ENCODE measurements around the gene ST14. TPM values are rescaled to one million over a fixed set of nuclear protein-coding genes. Genes with fewer than 3 reads are reported as not detected.
"Not testable (repeated sequence)": the region's sequence is repeated elsewhere in the genome, so short reads cannot be mapped to it uniquely, and the experiment has no call there.

Gene ST14
- total RNA-seq, 1 experiment from 2014 or later = 0.30 TPM

GRCh38 chr11:130223291-130223971 lies 63.8 kb downstream of the ST14 start:
- H3K27ac ChIP-seq (ENCODE audit: low read depth, low read length, poor library complexity, severe bottlenecking) = no peak overlapping the region
- H3K4me1 ChIP-seq (ENCODE audit: insufficient read depth, low read length, poor library complexity, severe bottlenecking) = no peaks in the 10 kb centered on the region
- TF ChIP-seq EZH2 (IDR thresholded peaks at IDR 0.05; ENCODE audit: borderline replicate concordance, low read depth, low read length, poor library complexity, severe bottlenecking) = no peak
- TF ChIP-seq CTCF (conservative IDR thresholded peaks at IDR 0.05; ENCODE audit: low read depth, low read length) = no peak
- no TSS peak for BruUV-seq (replicated peaks)
- intact Hi-C loops (cut with micrococcal nuclease; ENCODE audit: unreplicated experiment) = no loop called here
- H3K9me3 ChIP-seq (ENCODE audit: low read depth, low read length, poor library complexity, severe bottlenecking) = no peaks in the 10 kb centered on the region
- POLR2A ChIA-PET (ENCODE audit: low non-redundant PET) = no interaction called here
- no peak overlapping the region for H3K4me3 ChIP-seq (ENCODE audit: low read depth, low read length, poor library complexity, severe bottlenecking)
- CTCF ChIA-PET = no interaction called here
- H3K27me3 ChIP-seq (replicated peaks; ENCODE audit: insufficient read depth, low read depth, low read length, poor library complexity) = no peaks in the 10 kb centered on the region
- DNase-seq (ENCODE audit: low spot score) = no peak
- no peaks in the 10 kb centered on the region for H3K36me3 ChIP-seq (ENCODE audit: insufficient read depth, low read length, poor library complexity, severe bottlenecking)

- no peak overlapping the region for H3K27ac ChIP-seq (ENCODE audit: low read depth, low read length, poor library complexity, severe bottlenecking)
- no peaks in the 10 kb centered on the region for H3K4me1 ChIP-seq (ENCODE audit: insufficient read depth, low read length, poor library complexity, severe bottlenecking)
- ChIA-PET POLR2A (ENCODE audit: low non-redundant PET) (no interaction called here), CTCF (no interaction called here)
- H3K27me3 ChIP-seq (replicated peaks; ENCODE audit: insufficient read depth, low read depth, low read length, poor library complexity) = no peaks in the 10 kb centered on the region
- DNase-seq (ENCODE audit: low spot score) = no peak
- no peak overlapping the region for H3K4me3 ChIP-seq (ENCODE audit: low read depth, low read length, poor library complexity, severe bottlenecking)
- H3K36me3 ChIP-seq (ENCODE audit: insufficient read depth, low read length, poor library complexity, severe bottlenecking) = no peaks in the 10 kb centered on the region
- intact Hi-C loops (cut with micrococcal nuclease; ENCODE audit: unreplicated experiment) = no loop called here
- BruUV-seq (replicated peaks) = no TSS peak
- TF ChIP-seq EZH2 (IDR thresholded peaks at IDR 0.05; ENCODE audit: borderline replicate concordance, low read depth, low read length, poor library complexity, severe bottlenecking) = no peak
- no peak for TF ChIP-seq CTCF (conservative IDR thresholded peaks at IDR 0.05; ENCODE audit: low read depth, low read length)
- H3K9me3 ChIP-seq (ENCODE audit: low read depth, low read length, poor library complexity, severe bottlenecking) = no peaks in the 10 kb centered on the region
Observed at GRCh38 chr11:130227373-130227772, 67.8 kb downstream of the ST14 start.

GRCh38 chr11:130233486-130233885 lies 73.9 kb downstream of the ST14 start:
- BruUV-seq (replicated peaks); CTCF ChIA-PET; H3K4me1 ChIP-seq (ENCODE audit: insufficient read depth, low read length, poor library complexity, severe bottlenecking); POLR2A ChIA-PET (ENCODE audit: low non-redundant PET); H3K9me3 ChIP-seq (ENCODE audit: low read depth, low read length, poor library complexity, severe bottlenecking); intact Hi-C loops (cut with micrococcal nuclease; ENCODE audit: unreplicated experiment); H3K27me3 ChIP-seq (replicated peaks; ENCODE audit: insufficient read depth, low read depth, low read length, poor library complexity); H3K36me3 ChIP-seq (ENCODE audit: insufficient read depth, low read length, poor library complexity, severe bottlenecking); DNase-seq (ENCODE audit: low spot score); H3K4me3 ChIP-seq (ENCODE audit: low read depth, low read length, poor library complexity, severe bottlenecking); H3K27ac ChIP-seq (ENCODE audit: low read depth, low read length, poor library complexity, severe bottlenecking): not testable (repeated sequence)

GRCh38 chr11:130233888-130234287 lies 74.3 kb downstream of the ST14 start:
- BruUV-seq (replicated peaks); H3K27ac ChIP-seq (ENCODE audit: low read depth, low read length, poor library complexity, severe bottlenecking); H3K36me3 ChIP-seq (ENCODE audit: insufficient read depth, low read length, poor library complexity, severe bottlenecking); H3K9me3 ChIP-seq (ENCODE audit: low read depth, low read length, poor library complexity, severe bottlenecking); H3K4me1 ChIP-seq (ENCODE audit: insufficient read depth, low read length, poor library complexity, severe bottlenecking); intact Hi-C loops (cut with micrococcal nuclease; ENCODE audit: unreplicated experiment); H3K4me3 ChIP-seq (ENCODE audit: low read depth, low read length, poor library complexity, severe bottlenecking); H3K27me3 ChIP-seq (replicated peaks; ENCODE audit: insufficient read depth, low read depth, low read length, poor library complexity); CTCF ChIA-PET; DNase-seq (ENCODE audit: low spot score); POLR2A ChIA-PET (ENCODE audit: low non-redundant PET): not testable (repeated sequence)
